ENCODE results near the gene TPSB2.
"Not testable (repeated sequence)": the region's sequence is repeated elsewhere in the genome, so short reads cannot be mapped to it uniquely, and the experiment has no call there.

The TPSB2 gene

GRCh38 chr16:1261131-1261892, 31.3 kb upstream of the TPSB2 start:
- no peak for DNase-seq

GRCh38 chr16:1260101-1260680, 30.2 kb upstream of the TPSB2 start:
- DNase-seq, result no peak

- DNase-seq, result no peak
Measured at GRCh38 chr16:1259760-1260068, 29.7 kb upstream of the TPSB2 start.

- no peak for DNase-seq
Measured at GRCh38 chr16:1258906-1259759, 29.1 kb upstream of the TPSB2 start.

GRCh38 chr16:1258225-1258600, 28.2 kb upstream of the TPSB2 start:
- no peak for DNase-seq

- no peak for DNase-seq
Measured at GRCh38 chr16:1257561-1258224, 27.7 kb upstream of the TPSB2 start.

- no peak for DNase-seq
Measured at GRCh38 chr16:1256874-1257322, 26.9 kb upstream of the TPSB2 start.

GRCh38 chr16:1256296-1256873, 26.4 kb upstream of the TPSB2 start:
- DNase-seq, result not testable (repeated sequence)

- DNase-seq, result not testable (repeated sequence)
Measured at GRCh38 chr16:1255276-1256122, 25.5 kb upstream of the TPSB2 start, which contains the start of gene TPSD1. TPSD1 (plus strand) TSS chr16:1256069; CDS start chr16:1256281, 212 bp downstream.

GRCh38 chr16:1254821-1255220, 24.8 kb upstream of the TPSB2 start:
- not testable (repeated sequence) for DNase-seq

- DNase-seq, result not testable (repeated sequence)
Measured at GRCh38 chr16:1253701-1254364, 23.8 kb upstream of the TPSB2 start.

- not testable (repeated sequence) for DNase-seq
Measured at GRCh38 chr16:1249031-1249755, 19.2 kb upstream of the TPSB2 start.

GRCh38 chr16:1247903-1248537, 18.0 kb upstream of the TPSB2 start:
- DNase-seq, result not testable (repeated sequence)

GRCh38 chr16:1245452-1246020, 15.6 kb upstream of the TPSB2 start:
- DNase-seq, result no peak

GRCh38 chr16:1244881-1245280, 14.9 kb upstream of the TPSB2 start:
- DNase-seq, result no peak

- DNase-seq, result not testable (repeated sequence)
Measured at GRCh38 chr16:1243907-1244850, 14.2 kb upstream of the TPSB2 start.

GRCh38 chr16:1243363-1243762, 13.4 kb upstream of the TPSB2 start:
- DNase-seq, result not testable (repeated sequence)

GRCh38 chr16:1241081-1241480, 11.1 kb upstream of the TPSB2 start:
- DNase-seq, result not testable (repeated sequence)
